GM18502 (cell line): ENCODE data around the gene RPS6KA2.

Experiments used
- ATAC-seq: cut with Tn5 transposase; IDR thresholded peaks from one replicate; pipeline ENCODE4 v1.9.1; 2021; ENCODE audit warnings: mild to moderate bottlenecking; ENCODE audit not compliant: unreplicated experiment, poor library complexity

The RPS6KA2 gene

DNA sequence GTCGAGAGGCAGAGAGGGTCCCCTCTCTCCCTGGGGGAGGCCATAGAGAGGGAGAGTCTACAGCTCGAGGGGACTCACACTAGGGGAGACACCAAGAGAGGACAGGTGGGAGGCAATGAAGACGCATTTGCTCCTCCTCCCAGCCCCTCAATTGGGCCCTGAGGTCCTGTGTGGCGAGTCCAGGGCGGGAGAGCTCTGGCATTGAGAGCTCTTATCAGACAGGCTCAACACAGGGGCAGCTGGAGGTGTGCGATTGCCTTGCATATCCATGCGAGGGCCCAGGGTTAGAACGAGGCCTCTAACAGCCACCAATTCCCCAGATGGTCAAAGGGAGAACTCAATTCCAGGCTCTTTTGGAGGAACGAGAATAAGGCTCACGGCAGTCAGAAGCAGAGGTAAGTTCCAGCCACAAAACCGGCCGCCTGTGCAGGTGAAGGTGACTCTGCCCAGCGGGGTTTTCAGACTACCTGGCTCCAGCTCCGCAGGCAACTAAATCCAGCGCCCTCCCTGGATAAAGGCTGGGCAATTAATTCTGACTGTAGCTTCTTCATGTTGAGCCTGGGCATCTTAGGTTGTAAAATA, 150.3 kb downstream of the RPS6KA2 start:
- no peak for ATAC-seq

DNA sequence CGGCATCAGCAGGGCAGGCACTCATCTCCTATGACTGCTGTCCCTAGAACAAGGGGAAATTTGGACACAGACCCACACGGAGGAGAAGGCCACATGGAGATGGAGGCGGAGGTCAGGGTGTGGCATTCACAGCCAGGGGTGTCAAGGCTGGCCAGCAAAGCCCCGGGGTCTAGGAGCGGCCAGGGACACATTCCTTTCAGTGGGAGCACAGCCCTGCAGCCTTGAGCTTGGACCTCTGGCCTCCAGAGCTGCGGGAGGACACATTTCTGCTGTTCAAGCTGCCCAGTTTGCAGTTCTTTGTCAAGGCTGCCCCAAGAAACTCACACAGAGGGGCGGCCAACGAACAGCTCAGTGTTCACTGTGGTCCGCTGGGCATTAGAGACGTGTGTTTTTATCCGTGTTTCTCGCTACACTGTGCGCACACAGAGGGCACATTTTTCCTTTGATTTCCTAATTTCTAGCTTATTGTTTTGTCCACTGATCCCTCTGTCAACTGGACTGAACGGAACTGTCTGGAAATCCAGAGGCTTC, 150.9 kb downstream of the RPS6KA2 start:
- no peak for ATAC-seq

DNA sequence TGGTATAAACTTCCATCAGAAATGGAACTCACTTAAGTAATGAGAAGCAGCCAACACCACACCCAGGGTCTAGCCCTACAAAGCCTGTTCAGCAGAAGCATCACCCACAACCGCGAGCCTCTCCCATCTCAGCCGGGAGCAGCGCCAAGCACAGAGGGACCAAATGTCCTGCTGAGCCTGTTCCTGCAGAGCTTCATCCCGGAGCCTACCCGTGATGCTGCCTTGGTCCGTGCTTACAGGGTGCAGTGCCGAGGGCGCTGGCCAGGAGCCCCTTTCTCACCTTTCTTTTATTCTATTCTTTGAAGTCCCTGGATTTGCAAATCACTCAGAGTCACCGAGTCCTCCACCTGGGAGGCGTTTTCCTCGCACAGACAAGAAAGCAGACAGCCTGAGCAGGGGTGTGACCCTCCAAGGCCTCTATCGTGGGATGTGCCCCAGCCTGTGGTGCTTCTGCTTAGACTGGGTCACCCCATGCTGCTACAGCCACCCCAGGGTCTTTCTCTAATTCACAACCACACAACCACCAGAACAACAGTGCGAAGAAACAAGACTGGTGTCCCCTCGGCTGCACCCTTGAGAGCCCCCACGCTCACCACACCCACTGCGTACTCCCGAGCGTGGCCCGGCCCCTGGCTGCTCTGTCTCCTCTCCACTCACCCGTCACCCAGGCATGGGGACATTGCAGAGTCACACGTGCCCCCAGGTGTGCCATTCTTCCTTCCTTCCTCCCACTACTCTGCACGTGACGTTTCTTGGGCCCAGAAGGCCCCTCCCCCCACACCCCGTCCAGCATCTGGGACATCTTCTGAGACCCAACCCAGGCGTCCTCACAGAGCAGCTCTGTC, 152.1 kb downstream of the RPS6KA2 start:
- ATAC-seq, result no peak

DNA sequence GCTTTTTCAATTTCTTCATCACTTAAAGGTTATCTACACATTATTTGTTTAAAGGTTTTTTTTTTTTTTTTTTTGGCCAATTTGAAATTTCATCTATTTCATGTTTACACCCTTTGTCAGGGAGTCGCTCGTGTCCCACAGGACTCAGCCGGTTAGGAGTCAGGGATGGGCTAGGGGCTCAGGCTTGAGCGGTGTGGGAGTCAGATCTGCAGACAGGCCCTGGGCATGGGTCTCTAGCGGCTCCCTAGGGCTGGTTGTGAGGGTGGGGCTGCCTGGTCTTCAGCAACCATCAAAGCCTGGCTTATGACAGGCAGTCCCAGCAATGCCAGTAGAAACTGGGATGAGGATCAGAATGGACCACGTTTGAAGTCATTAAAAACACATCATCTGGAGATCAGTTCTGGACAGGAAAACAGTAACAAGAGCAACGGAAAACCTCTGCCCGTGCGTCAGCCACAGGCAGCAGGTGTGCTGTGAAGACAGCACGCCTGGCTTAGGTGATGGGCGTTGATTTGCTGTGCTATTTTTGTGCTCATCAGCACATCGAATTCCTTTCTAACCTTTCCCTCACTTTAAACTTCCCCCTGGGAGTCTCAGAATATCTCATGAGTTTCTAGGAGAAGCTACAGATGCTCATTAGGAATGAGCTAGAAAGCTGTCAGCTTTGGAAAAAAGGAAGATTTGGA, 153.0 kb downstream of the RPS6KA2 start:
- no peak for ATAC-seq

DNA sequence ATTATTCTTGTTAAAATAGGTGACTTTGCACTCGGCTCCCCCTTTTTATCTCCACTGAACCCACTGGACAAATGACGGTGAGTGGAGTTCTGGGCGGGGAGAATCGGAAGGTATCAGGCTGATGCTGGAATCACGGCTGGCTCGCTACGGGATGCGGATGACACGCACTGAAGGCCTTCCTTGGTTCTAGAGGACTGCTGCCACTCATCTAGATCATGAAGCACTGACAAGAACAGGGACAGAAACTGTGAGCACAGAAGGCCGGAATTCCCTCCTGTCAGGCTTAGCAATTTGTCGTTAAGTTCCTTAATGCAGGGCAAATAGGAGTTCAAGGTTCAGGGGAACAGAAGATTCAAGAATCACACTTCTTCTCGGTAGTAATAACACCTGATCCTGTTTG, 154.4 kb downstream of the RPS6KA2 start:
- ATAC-seq, result no peak

DNA sequence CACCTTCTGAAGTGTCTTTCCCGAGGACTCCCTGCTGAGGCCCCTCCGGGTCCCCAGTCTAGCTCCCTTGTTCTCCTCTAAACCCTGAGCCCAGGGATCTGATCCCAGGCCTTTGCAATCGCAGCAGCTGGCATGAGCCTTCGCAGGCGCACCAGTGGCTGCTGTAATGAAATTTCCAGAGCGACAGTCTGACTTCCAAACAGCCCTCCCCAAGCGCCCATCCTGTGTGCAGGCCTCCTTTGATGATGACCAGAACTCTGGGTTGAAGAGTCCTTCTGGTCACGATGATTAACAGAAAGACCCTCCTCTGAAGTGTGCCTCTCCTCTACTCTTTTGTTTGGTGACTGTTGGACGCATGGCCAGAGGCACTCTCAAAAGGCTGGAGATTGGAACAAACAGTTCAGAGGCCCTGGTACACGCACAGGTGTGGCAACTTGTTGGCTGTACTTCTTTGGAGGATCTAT, 155.2 kb downstream of the RPS6KA2 start:
- ATAC-seq, result no peak

DNA sequence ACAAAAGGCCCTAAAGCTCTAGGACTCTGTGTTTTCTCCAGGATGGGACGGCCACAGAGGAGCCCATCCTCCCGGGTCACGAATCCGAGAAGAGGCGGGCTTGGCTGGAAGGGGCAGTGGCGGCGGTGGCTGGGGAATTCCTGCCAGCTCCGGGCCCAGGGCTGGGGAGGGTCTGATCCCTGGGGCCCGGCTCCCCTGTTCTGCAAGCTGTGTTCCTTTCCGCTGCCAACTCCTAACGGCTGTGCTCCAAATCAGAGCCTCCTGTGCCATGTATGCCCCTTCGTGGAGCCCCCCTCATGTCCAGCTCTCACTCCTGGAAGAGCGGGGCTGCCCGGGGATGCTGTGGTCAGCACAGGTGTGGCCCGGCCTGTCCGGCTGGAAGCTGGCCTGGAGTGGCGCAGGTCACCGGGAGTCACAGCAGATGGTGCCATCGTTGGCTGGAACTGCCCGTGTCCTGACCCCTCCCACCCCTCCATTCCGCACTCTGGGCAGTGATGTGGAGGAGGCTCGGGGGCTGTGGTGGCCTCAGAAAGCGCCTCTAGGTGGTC, 156.1 kb downstream of the RPS6KA2 start:
- no peak for ATAC-seq

DNA sequence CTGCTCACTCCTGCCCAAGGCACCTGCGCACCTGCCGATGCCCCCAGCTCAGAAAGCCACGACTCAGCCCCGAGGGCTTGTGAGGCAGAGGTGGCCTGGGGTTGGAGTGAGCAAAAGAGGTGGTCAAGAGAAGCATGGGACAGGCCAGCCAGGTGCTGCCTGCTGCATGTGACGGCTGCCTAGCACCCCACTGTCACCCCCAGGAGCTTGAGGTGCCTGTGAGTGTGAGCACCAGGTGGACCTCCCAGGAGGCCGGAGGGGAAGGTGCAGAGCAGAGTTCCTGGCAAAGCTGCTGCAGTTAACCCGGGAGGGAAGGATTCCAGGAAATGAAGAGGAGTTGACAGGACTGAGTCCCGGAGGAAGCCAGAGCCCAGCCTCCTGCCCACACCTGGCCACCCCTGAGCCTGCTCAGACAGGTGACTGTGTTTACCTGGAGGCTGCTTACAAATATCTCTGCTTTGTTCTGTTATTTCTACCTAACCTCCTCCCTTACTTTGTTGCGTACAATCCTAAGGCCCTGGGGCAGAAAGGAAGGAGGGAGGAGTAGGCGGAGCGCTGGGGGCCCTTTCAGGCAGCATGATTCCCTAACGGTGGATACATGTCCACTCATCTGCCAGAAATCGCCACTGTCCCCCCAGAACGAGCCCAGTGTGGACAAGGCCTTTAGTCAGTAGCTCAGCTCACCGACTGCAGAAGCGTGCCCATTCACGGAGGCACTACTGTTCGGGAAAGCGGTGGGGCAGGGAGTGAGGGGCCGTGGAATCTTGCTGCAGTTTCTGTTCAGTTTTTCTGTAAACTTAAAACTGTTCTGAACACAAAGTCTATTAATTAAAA, 156.8 kb downstream of the RPS6KA2 start:
- no peak for ATAC-seq

DNA sequence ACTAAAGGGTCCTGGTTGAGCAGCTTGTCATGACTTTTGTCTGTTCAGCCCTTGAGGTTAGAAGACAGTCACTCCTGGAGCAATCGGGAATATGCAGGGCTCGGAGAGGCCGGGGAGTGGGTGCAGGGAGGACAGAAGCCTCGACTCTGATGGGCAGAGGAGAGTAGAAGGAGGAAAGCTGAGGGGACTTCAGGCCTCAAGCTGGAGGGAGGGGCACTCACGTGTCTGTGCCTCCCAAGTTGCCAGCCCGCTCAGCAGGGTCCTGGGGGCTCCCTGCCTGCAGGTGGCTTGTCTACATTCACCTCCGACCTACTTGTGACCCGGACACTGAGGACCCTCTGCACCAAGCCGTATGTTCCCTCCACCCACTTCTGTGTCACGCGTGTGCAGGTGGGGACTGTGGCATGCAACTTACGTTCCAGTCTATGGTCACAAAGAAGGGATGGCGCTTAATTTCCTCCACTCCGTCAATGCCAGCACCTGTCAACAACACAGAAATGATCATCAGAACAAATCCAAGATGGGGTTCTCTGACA, 157.6 kb downstream of the RPS6KA2 start:
- ATAC-seq, result no peak

DNA sequence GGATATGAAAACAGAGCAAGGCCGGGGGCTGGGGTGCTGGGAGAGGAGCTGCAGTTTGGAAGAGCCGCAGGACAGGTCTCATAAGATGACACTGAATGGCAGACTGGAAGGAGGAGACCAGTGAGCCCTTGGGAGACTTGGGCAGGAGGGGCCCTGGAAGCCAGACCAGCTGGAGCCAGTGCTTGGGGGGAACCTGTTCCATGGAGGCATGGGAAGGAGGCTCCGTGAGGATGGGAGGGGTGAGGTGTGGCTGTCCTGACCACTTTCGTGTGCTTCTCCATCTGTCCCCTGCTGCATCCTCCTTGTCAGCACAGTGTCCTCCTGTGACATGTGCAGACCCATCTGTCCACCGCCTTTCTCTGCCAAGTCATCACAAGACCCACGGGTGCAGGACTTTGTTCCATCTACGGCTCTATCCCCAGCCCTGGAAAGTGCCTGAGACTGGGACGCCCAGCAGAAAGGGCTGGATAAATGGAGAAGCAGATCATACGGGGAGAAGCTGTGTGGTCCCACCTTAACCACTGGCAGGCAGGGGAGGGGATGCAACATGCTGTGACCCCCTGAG, 159.5 kb downstream of the RPS6KA2 start:
- no peak for ATAC-seq

DNA sequence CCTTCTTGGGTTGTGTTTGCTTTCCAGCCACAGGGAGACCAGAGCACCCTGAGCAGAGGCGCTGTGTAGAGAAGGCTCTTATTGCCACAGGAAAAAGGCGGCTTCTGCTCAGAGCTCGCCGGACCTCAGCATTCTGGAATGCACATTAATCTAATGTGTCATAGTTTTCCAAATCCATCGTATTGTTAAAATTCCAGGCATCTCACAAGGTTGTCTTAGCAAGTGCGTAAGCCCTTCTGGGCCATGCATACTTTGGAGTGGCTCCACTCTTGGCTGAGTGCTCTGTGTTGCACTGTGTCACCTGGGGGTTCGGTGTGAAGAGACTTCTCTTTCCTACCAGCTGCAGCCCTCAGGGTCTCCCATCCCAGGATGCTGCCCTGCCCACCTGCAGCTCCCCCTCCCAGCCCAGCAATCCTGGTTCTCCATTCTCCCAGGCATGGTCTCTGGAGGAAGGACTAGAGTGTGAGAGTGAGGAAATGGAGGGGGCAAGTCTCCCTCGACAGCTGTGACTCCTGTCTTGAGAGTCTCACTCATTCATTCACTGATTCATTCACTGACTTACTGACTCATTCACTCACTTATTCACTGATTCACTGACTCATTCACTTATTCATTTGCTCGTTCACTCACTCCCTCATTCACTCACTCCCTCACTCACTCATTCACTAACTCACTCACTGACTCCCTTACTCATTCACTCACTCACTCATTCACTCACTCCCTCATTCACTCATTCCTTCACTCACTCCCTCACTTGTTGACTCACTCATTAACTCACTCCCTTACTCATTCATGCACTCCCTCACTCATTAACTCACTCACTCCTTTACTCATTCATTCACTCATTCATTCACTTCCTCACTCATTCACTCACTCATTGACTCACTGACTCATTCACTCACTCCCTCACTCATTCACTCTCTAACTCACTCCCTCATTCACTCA, 160.6 kb downstream of the RPS6KA2 start:
- no peak for ATAC-seq

DNA sequence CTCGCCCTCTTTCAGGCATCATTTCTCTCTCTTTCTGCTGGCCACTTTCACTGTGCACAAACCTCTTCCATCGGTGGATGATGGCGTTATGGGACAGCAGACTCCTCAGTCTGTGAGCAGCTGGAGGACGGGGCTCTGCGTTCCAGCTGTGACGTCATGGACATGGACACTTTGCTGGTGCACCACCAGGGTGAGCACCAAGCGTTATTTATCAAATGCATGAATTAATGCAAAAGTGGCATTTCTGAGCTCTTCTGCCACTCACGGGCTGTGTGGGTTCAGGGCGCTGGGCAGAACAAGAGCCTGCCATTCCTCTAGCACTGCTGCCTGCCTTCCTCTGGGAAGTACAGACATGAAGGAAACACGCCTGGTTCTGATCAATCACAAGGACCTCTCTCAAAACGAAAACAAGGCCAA, 161.4 kb downstream of the RPS6KA2 start:
- ATAC-seq, result no peak

DNA sequence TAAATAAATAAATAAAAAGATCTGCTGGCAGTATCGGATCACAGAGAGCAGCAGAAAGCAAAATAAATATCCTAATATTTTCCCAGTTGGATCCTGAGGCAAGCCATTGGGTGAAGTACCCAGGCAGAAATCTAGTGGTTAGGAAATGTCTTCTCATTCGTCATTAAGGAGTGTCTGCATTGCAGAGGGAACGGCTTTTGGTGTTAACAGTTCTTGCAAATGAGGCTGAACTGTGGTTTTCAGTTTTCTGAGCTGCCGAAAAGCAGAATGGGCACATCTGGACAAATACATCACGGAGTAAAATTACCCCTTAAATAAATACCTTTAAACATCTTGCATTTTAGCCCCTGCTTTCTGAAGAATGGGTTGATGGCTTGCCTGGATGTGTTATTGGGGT, 162.1 kb downstream of the RPS6KA2 start:
- no peak for ATAC-seq

DNA sequence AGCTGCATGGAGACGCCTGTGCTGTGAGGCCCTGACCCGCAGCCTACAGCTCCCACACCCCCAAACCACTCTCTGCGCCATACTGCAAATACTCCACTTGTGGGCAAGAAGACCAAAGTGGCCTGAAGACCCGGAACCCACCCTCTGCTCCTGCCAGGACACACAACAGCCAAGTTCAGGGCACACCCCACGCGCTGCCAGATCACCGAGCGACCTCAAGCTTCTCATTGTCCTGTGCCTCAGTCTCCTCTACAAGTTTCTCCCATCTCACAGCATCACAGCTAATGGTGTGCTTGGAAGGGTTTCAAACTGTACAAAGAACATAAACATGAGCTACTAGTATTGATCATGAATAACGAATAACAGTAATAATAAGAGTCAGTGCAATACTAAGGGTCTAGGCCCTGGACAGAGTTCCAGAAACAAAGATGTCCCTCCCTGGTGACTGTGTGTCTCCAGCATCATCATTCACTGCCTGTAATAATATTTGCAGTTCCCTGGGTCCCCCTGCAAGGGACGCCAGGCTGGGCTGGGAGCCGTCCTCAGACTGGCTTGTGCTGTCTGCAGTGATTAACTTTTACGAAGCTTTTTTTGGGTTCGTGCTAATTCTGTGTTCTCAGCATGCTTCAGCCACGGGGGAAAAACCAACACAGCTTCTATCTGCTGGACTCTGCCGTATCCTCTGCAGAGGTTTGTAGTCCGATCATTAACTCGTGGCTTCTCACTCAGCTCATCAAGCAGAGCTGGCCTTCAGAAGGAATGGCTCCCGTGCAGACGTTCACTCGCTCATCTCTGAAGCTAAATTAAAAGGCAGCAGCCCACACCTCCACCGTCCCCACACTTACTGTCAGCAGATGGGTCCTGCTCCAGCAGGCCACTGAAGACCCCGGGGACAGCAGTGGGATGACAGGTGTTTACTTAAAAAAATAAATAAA, 162.7 kb downstream of the RPS6KA2 start:
- ATAC-seq, result no peak

DNA sequence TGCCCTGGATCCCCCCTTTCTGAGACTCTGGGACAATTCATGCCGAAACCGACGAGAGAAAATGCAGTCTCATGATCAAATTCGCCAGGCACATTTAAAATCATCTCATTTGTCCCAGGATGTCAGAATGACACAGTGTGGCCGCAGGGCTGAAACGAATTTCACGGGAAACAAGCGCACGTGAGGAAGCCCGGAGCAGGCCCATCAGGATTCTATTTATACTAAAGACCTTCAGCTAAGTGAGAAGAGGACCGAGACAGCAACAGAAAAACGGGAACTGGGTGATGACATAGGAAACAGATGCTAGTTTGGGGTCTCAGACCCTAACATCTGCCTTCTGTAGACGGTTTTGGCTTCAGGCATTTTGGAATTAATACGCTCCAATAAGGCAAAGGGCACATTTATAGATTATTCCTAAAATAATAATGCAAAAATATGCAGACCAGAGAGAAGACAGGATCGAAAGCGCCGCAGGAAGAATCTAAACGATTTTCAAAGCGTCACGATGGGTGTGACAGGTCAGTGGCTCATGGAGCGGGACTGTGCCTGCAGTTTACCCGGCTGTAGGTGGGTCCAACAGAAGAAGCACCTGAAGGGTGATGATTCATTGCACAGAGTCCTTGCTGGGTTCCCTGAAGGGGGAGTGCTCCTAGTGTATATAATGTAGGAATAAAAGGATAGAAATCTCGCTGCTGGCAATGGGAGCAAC, 163.5 kb downstream of the RPS6KA2 start:
- ATAC-seq, result no peak

DNA sequence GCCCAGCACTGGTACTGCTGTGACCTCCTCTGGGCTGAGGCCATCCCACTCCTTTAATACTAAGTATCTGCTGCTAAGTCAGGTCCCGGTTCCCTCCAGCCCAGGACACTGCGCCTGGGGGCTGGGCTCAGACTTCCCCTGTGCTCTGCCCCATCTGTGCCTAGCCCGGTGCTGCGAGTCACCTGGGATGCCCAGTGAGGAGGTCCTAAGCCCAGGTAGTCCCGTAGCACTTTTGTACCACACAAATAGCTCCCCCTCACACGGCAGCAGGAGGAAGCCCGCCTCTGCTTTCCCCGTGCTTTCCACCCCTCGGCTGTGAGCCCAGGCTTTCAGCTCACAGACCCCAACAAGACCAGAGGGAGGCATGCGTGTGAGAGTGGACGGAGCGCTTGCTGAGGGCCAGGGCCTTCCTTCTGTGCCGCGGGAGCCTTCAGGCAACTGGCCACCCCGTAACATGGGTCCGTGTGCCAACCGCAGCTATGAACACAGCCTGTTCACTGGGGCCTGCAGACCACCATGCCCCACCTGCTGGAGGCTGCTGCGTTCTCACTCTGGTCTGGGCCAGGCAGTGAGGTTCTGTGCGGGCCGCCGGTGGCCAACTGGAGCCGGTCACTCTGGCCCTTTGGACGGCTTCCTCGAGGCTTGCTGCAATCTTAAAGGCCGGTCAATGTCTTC, 164.5 kb downstream of the RPS6KA2 start:
- no peak for ATAC-seq
